Measurements from ENCODE around the gene COL23A1.

COL23A1 gene

DNA sequence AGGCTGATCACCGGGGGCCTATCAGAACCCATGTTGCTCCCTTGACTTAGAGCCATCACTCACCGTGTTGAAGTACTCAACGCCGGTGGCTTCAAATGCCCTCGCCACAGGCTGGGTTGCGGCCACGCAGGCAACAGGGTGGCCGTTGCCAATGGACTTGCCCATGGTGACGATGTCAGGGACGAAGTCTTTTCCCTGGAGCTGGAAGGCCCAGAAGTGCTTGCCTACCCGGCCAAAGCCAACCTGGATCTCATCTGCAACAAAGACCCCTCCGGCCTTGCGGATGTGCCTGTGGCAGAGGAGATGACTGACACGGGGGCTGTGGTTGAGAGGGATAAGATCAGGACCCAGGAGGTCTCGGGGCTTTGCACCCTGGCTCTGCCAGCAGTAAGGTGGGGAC, 367.9 kb downstream of the COL23A1 start:
- DNase-seq (ENCODE audit: low read depth) = no peak
- no peak overlapping the region for H3K4me3 ChIP-seq (ENCODE audit: low read depth, low read length)

DNA sequence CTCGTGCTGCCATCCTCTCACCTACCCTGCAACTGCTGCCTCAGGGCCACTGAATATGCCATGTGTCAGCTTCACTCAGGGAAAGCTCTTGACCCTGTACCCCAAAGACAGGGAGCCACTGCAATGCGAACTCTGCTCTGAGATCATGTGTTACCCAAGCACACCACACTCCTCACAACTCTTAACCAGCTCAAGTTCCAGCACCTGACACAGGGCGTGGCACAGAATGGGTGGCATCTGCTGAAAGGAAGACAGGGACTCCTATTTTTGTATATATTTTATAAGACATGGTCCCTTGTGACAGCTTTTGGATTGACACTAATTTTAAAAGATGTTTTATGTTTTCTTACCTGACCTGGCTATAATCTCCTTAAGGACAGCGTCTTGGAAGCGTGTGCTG, 368.3 kb downstream of the COL23A1 start:
- no peak overlapping the region for H3K4me3 ChIP-seq (ENCODE audit: low read depth, low read length)
- DNase-seq (ENCODE audit: low read depth) = no peak

DNA sequence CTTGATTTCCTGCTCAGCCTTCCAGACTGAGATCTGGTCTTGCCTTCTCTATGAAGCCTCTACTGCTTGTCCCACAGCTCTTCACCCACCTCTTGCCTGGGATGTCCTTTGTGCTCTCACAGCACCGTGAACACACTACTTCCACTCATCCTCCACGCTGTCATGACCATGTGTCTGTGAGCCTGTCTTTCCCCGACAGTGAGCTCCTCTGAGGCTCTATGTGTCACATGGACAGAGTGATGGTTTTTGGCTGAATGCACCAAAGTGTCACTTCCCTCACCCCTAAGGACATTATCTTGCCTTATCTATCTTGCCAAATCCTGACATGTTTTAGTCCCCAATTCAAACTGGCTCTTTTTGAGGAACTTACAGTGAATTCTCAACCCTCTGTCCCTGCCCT, 368.9 kb downstream of the COL23A1 start:
- DNase-seq (ENCODE audit: low read depth) = no peak
- no peak overlapping the region for H3K4me3 ChIP-seq (ENCODE audit: low read depth, low read length)

DNA sequence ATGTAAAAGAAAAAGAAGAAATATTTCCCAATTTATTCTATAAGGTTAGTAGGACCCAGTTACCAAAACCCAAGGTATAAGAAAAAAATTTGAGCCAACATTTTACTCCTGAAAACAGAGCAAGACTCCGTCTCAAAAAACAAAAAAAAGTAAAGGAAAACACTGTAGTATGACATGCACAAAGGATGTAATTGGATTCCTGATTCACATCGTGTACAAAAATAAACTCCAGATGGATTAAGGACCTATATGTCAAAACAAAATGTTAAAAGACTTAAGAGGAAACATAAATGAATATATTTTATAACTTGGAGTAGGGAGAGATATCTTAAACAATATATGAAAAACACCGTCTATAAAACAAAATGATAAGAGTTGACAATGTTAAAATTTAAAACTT, 371.4 kb downstream of the COL23A1 start:
- no peak for DNase-seq (ENCODE audit: low read depth)
- H3K4me3 ChIP-seq (ENCODE audit: low read depth, low read length) = no peak overlapping the region

DNA sequence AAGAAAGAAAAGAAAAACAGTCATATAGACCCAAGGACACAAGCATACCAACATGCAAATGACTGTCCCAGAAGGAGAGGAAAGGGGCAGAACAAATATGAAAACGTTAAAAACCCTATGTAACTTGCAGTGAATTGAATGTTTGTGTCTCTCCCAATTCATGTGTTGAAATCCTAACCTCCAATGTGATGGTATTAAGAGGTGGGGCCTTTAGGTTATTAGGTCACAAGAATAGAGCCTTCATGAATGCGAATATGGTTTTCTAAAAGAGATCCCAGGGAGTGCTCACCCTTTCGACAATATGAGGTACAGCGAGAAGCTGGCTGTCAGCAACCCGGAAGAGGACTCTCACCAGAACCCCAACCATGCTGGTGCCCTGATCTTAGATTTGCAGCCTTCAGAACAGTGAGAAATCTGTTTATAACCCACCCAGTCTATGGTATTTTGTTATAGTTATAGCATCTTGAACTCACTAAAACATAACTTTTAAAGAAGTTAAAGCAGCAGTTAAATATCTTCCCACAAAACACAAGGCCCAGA, 371.9 kb downstream of the COL23A1 start:
- DNase-seq (ENCODE audit: low read depth) = no peak
- no peak overlapping the region for H3K4me3 ChIP-seq (ENCODE audit: low read depth, low read length)

DNA sequence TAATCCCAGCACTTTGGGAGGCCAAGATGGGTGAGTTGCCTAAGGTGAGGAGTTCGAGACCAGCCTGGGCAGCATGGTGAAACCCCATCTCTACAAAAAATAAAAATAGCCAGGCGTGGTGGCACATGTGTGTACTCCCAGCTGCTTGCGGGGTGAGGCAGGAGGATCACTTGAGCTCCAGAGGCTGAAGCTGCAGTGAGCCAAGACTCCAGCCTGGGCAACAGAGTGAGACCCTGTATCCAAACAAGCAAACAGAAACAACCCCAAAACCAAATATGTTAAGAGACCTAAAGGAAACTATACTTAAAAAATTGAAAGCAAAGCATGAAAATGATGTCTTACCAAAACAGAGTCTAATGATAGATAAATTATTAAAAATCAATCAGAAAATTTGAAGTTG, 373.4 kb downstream of the COL23A1 start:
- DNase-seq (ENCODE audit: low read depth) = no peak
- H3K4me3 ChIP-seq (ENCODE audit: low read depth, low read length) = no peak overlapping the region

DNA sequence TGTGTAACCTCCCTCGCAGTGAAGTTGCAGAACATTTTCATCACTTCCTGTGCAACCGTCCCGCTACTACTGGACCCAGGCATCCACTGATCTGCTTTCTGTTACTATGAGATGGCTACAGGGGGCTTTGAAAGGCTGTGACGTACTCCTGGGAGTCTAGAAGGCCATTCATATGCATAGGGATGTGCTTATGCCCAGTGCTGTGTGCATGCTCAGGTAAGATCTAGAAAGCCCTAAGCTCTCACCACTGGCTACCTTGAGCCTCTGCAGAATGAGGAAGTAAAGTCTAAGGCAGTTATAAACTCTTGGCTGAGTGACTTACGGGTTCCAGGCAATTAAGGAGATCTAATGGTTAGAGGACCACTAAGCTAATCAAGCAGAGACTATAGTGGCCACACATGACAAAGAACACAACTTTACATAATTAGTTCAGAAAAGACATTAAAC, 374.1 kb downstream of the COL23A1 start:
- no peak for DNase-seq (ENCODE audit: low read depth)
- no peak overlapping the region for H3K4me3 ChIP-seq (ENCODE audit: low read depth, low read length)

DNA sequence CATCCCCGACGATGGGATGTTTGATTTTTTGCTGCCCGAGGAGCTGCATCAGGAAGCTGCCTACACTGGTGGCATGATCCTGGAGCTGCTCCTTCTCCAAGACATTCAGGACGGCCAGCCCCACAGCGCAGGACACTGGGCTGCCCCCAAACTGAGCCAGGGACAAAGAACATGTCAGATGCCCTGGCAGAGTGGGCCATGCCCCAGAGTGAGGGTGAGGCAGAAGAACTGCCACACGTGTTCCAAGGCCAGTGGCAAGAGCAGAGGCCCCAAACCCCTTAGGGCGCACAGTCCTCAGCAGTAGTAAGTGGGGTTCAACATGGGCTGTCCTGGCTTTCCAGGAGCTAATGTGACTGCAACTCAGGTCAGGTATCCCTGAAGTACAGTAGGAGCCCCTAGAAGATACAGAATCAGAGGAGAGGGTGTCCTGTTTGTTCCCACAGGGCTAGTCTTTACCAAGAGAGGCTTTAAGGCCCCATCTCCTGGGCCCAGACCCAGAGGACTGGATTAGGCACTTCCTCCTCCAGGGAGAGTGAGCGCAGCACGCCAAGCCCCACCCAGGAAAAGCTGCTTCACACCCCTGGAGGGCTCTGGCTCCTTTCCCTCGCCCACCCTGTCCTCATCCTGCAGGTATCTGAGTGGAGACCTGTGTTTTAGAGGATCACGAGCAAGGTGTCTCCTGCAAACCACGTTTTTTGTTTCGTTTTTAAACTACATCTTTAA, 374.8 kb downstream of the COL23A1 start:
- no peak for DNase-seq (ENCODE audit: low read depth)
- no peak overlapping the region for H3K4me3 ChIP-seq (ENCODE audit: low read depth, low read length)

DNA sequence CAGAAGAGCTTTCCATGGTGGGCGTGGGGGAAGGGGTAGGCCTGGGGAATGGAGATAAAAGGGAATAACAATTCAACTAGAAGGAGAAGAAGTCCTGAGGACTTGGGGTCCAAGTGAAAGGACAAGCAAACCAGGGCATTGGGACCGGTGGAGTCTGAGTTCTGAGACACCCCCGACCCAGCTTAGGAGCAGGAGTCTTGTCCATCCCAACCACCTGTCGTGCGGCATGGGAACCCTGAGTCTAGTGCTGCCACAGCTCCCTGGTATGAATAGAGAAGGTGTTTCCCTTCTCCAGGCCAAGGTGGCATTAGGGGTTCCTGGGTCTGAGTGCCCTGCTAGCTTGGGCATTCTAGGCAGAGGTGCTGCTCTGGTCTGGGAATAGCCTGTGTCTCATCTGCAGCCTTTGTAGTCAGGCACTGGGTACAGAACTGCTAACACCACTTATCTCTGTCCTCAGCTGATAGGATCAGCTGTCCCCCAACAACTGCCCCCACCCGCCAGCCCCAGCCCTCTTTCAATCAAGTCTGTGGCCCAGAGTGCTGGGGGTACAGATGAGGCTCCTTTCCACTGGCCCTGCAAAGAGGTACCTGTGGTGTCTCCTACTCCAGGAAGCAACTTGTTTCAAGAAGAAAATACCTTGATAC, 375.9 kb downstream of the COL23A1 start:
- no peak for DNase-seq (ENCODE audit: low read depth)
- no peak overlapping the region for H3K4me3 ChIP-seq (ENCODE audit: low read depth, low read length)

DNA sequence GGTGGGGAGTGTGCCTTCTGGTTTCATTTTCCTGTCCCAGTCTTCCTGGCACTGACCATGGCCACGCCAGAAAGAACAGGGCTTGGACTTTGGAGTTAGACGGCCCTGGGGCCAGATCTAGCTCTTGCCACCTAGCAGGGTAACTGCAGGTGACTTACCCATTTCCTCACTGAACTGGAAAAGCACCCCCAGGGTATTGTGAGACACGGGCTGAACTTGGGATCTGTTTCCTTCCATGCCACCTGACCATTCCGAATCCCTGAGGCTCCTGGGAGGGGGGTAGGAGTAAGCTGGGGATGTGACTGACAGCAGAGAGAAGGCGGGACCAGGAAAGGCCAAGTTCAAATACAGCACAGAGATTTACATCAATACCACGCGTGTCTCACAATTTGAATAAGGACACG, 376.4 kb downstream of the COL23A1 start:
- no peak for DNase-seq (ENCODE audit: low read depth)
- no peak overlapping the region for H3K4me3 ChIP-seq (ENCODE audit: low read depth, low read length)

DNA sequence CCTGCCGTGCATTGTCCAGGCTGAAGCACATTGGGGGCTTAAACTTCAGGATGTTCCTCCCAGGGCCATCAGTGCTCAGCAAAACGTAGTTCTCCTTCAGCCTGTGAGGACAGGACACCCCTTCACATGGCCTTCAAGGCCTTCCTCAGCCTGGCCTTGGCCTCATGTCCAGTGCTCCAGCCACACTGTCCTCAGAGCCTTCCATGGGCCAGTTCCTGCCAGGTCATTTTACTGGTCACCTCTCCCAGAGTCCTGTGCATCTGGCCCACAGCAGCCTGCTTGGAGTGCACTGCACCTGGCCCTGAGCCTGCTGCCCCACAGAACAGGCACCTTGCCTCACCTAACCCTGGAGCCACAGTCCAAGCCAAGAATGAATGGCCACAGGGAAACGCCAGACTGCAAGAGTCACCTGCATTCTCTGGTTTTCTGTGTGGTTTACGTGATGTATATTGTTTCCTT, 377.2 kb downstream of the COL23A1 start:
- H3K4me3 ChIP-seq (ENCODE audit: low read depth, low read length) = no peak overlapping the region
- no peak for DNase-seq (ENCODE audit: low read depth)

DNA sequence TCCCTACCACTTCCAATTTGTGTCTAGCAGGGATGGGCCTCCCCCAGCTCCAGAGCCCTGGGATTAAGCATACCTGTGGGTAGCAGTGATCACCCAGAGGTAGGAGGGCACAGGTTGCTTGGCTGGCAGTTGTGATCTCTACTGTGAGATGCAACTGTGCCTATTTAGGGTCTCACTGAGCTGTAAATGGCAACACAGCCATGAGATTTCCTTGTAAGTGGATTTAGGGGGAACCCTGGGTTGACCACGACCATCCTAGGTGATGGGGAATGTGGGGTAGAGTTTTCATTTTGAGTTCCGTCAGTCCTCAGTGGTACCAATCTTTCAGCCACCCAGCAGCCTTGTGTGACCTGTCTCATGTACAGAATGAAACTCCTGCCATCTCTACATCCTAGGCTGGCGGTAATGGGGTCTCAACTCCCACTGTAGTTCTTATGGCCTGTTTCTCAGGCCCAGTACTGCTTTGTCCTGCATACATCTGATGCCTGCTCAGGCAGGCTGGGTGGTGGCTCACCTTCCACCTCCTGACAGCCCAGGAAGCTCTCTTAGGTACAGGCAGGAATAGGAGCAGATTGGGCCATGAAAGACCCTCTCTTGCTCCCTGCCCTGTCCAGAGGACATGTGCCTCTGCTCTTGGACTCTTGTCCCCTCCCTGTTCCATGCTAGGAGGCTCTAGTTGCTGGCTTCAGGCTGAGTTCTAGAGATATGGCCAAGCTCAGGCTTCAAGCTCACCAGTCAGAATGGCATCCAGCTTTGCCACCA, 377.8 kb downstream of the COL23A1 start:
- no peak for DNase-seq (ENCODE audit: low read depth)
- H3K4me3 ChIP-seq (ENCODE audit: low read depth, low read length) = no peak overlapping the region

DNA sequence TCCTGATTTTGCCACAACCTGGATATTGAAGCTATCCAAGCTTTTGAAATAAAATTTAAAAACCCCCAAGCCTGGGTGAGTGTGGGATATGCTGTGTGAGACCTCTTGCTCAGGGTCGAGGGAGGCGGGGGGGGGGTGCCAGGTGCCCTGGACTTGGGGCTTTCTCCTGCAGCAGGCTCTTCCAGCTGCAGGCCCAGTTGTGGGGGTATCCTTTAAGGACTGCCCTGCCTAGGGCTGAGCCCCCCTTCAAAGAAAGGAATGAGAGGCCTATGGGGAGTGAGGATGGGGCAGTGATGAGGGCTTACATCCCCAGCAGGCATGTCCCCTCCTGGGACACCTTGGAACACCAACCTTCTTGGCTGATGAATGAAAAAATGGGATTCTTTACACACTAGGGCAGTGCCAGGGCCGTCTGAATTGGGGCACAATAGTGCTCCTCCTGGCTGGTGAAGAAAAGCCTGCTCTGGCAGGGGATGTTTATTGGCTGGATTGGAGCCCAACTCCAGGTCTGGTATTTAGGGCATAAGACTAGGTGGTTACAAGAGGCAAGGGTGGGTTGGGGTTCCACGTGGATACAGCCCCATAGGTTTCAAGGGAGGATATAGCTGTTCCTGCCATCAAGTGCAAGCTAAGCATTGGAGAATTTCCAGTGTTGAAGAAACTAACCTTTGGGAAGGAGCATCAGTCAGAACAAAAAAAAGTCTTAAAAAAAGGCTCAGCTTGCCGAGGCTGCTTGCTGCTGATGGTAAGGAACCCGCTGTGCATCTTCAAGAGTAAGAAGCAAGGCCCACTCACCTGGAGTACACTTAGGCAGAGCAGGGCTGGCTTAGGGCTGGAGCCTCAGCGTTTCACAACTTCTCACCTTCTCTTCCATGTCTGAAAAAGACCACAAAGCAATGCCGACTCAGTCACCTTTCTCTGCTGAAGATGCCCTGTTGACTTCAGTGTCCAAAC, 378.8 kb downstream of the COL23A1 start:
- no peak for DNase-seq (ENCODE audit: low read depth)
- H3K4me3 ChIP-seq (ENCODE audit: low read depth, low read length) = no peak overlapping the region

DNA sequence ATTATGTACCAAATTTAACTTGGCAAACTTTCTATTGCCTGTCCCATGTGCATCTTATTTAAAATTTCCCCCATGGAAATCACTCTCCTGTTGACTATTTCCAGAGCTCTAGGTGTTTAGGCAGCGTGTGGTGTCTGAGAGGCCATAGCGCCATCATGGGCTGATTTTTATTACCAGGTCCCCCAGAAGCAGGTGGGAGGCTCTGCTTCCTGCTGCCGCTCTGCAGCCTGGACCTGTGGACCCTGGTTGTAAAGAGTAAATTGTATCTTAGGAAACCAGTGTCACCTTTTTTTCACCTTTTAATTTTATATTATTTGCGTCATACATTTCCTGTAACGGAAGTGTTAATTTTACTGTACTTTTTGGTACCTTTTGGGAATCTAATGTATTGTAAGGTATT, 379.5 kb downstream of the COL23A1 start:
- H3K4me3 ChIP-seq (ENCODE audit: low read depth, low read length) = no peak overlapping the region
- no peak for DNase-seq (ENCODE audit: low read depth)

DNA sequence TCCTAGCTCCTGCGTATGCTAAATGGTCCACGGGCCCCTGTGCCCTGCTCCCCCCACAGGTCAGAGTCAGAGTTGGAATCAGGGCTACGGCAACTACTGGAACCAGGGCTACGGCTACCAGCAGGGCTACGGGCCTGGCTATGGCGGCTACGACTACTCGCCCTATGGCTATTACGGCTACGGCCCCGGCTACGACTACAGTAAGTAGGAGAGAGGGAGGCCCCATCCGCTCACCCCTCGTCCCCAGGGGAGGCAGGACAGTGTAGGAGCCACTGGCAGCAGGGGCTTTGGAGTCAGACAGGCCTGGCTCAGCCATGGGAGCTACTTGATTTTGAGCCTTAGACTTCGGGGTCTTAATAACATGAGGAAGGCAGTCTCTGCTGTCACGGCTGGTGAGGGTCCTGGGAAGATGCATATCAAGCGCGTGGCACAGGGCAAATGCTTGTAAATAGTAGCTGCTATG, 380.1 kb downstream of the COL23A1 start:
- DNase-seq (ENCODE audit: low read depth) = no peak
- no peak overlapping the region for H3K4me3 ChIP-seq (ENCODE audit: low read depth, low read length)

DNA sequence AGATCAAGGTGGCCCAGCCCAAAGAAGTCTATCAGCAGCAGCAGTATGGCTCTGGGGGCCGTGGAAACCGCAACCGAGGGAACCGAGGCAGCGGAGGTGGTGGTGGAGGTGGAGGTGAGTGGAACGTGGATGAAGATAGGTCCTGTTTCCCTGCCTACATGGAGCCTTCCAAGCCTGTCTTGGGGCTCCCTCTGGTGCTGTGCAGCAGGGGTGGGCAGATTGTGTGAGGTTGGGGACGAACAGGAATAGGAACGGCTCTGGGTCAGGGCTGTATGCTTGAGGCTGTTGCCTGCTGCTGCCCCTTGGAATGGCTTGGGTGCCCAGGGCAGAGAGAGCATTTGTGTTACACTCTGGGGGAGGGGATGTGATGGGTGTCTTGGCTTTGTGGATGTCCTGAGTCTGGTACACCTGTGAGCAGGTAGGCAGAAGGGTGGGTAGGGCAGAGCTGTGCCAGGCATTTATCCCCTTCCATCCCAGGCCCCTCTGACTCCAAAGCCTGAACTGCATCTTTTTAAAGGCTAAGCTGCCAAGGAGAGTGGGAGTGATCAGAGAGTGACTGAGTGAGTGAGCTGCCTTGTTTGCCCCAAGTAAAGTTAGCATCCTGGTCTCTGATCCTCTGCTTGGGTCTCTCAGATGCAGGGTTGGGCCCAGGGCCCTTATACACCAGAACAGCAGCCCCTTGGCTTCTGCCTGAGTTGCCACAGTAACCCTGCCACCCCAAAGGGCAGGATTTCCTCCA, 380.7 kb downstream of the COL23A1 start:
- DNase-seq (ENCODE audit: low read depth) = no peak
- H3K4me3 ChIP-seq (ENCODE audit: low read depth, low read length) = no peak overlapping the region

DNA sequence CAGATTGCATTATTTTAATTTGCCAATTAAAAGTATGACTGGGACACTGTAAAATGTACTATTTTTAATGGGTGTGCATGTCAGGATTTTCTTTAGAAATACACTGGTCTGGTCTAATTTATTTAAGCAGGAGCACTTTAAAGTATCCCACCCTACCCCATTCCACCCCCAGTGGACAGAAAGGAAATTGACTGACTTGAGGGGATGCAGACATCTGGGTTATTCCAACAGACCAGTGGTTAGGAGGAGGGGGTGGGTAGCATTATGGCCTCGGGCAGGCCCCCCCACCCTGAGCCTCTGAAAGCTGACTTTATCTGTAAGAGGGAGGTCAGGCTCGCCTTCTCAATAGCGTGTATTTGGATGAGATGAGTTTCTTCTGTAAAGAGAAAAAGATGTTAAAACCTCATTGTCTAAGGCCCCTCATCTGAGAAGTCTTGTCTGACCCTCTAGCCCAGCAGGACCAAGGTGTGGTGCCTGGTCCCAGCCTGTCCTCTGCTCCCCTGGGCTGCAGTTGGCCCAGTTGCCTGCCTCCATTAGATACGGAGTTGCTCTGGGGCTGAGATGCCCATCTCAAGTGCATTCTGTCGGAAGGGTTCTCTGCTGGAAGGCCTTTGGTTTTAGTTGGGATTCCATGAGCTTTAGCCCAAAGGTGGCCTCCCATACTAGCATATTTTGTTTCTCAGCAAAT, 381.5 kb downstream of the COL23A1 start:
- no peak for DNase-seq (ENCODE audit: low read depth)
- no peak overlapping the region for H3K4me3 ChIP-seq (ENCODE audit: low read depth, low read length)

DNA sequence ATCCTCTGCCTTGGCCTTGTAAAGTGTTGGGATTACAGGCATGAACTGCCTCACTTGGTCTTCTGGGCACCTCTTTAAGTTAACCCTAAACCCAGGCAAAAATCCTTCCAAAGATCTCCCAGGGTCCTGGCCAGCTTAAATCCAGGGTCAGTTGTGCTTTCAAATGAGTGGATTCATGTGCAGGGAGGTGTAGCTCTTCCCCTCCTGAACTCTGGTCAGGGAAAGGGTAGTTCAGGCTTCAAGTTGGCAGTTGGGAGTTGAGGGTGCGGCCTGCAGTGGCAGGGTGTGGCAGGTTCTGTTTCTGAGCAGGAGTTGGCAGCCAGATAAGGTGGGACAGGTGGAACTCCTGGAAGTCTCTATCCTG, 382.3 kb downstream of the COL23A1 start:
- H3K4me3 ChIP-seq (ENCODE audit: low read depth, low read length) = no peak overlapping the region
- no peak for DNase-seq (ENCODE audit: low read depth)
